Skeletal muscle cell (primary cell): ENCODE data around the gene ADAMTS5.

Experiments
- DNase-seq: peaks from one replicate; pipeline ENCODE4 v3.0.0-alpha.2; 2010; ENCODE audit warnings: low read depth
- H3K4me3 ChIP-seq: 2 replicates; pipeline ENCODE4 v1.5.1; 2011; ENCODE audit warnings: low read depth, mild to moderate bottlenecking, control low read depth, low read length, moderate library complexity

Gene ADAMTS5

GRCh38 chr21:26909972-26910371 lies 56.9 kb downstream of the ADAMTS5 start:
- DNase-seq, result no peak
- no peak overlapping the region for H3K4me3 ChIP-seq

- H3K4me3 ChIP-seq, result no peak overlapping the region
- DNase-seq, result no peak
These were observed 65.9 kb downstream of the ADAMTS5 start for GRCh38 chr21:26900980-26901379.

- H3K4me3 ChIP-seq, result no peak overlapping the region
- DNase-seq, result no peak
These were observed 74.7 kb downstream of the ADAMTS5 start for GRCh38 chr21:26892151-26892550.

- no peak for DNase-seq
- H3K4me3 ChIP-seq, result no peak overlapping the region
These were observed 78.0 kb downstream of the ADAMTS5 start for GRCh38 chr21:26888931-26889330.

GRCh38 chr21:26888256-26888655 lies 78.6 kb downstream of the ADAMTS5 start:
- H3K4me3 ChIP-seq, result no peak overlapping the region

GRCh38 chr21:26887251-26887650 lies 79.6 kb downstream of the ADAMTS5 start:
- DNase-seq, result no peak
- no peak overlapping the region for H3K4me3 ChIP-seq

More at GRCh38 chr21:26888256-26888655, 78.6 kb downstream of the ADAMTS5 start:
- no peak for DNase-seq

GRCh38 chr21:26884436-26884835 lies 82.5 kb downstream of the ADAMTS5 start:
- DNase-seq, result no peak
- H3K4me3 ChIP-seq, result no peak overlapping the region

- no peak overlapping the region for H3K4me3 ChIP-seq
- DNase-seq, result peak; percentile 47
These were observed 83.1 kb downstream of the ADAMTS5 start for GRCh38 chr21:26883768-26884167.

- DNase-seq, result no peak
- no peak overlapping the region for H3K4me3 ChIP-seq
These were observed 85.2 kb downstream of the ADAMTS5 start for GRCh38 chr21:26881504-26882228.

GRCh38 chr21:26877018-26877417 lies 89.9 kb downstream of the ADAMTS5 start:
- DNase-seq, result no peak
- H3K4me3 ChIP-seq, result no peak overlapping the region

- no peak for DNase-seq
- no peak overlapping the region for H3K4me3 ChIP-seq
These were observed 92.5 kb downstream of the ADAMTS5 start for GRCh38 chr21:26874347-26874746.
